ENCODE measurements around the gene PCAT7. TPM values are rescaled to one million over a fixed set of nuclear protein-coding genes. Genes with fewer than 3 reads are reported as not detected.

PCAT7 gene
- total RNA-seq, 4 donors from 2014 or later = not detected

DNA sequence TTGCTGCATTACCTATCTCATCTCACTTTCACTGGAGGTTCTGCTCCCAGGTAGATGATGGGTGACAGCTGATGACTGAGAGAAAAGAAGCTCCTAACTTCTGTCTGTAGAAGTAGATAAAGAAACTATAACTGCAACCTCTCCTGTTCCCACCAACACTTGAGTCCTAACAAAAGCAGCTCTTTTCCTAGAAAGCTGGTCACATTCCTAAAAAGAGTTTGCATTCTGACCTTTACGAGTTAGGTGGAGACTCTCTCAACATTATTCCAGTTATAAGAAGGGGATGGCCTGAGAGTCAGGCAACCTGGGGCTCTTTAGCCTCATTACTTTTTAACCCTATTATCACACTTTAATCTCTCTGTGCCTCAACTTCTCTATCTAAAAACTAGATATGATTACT lies 8.9 kb upstream of the PCAT7 start:
- no peak overlapping the region for H3K4me3 ChIP-seq
- no peak for DNase-seq (ENCODE audit: extremely low spot score)
- H3K27me3 ChIP-seq = no peaks in the 10 kb centered on the region
- H3K4me1 ChIP-seq = no peaks in the 10 kb centered on the region
- intact Hi-C loops (cut with DNase I) = no loop called here
- TF ChIP-seq POLR2A (IDR thresholded peaks at IDR 0.05; ENCODE audit: low read depth) = no peak
- TF ChIP-seq, protein P1, sequence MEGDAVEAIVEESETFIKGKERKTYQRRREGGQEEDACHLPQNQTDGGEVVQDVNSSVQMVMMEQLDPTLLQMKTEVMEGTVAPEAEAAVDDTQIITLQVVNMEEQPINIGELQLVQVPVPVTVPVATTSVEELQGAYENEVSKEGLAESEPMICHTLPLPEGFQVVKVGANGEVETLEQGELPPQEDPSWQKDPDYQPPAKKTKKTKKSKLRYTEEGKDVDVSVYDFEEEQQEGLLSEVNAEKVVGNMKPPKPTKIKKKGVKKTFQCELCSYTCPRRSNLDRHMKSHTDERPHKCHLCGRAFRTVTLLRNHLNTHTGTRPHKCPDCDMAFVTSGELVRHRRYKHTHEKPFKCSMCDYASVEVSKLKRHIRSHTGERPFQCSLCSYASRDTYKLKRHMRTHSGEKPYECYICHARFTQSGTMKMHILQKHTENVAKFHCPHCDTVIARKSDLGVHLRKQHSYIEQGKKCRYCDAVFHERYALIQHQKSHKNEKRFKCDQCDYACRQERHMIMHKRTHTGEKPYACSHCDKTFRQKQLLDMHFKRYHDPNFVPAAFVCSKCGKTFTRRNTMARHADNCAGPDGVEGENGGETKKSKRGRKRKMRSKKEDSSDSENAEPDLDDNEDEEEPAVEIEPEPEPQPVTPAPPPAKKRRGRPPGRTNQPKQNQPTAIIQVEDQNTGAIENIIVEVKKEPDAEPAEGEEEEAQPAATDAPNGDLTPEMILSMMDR (IDR thresholded peaks at IDR 0.05) = no peak
- TF ChIP-seq EP300 (IDR thresholded peaks at IDR 0.05) = no peak
- TF ChIP-seq POLR2AphosphoS5 (IDR thresholded peaks at IDR 0.05) = no peak
- H3K36me3 ChIP-seq = no peaks in the 10 kb centered on the region
- no peak overlapping the region for H3K27ac ChIP-seq (replicated peaks in 1 of 4)
- 59% methylated on average over 1 of the region's 1 CpG for WGBS
- H3K9me3 ChIP-seq = no peaks in the 10 kb centered on the region

DNA sequence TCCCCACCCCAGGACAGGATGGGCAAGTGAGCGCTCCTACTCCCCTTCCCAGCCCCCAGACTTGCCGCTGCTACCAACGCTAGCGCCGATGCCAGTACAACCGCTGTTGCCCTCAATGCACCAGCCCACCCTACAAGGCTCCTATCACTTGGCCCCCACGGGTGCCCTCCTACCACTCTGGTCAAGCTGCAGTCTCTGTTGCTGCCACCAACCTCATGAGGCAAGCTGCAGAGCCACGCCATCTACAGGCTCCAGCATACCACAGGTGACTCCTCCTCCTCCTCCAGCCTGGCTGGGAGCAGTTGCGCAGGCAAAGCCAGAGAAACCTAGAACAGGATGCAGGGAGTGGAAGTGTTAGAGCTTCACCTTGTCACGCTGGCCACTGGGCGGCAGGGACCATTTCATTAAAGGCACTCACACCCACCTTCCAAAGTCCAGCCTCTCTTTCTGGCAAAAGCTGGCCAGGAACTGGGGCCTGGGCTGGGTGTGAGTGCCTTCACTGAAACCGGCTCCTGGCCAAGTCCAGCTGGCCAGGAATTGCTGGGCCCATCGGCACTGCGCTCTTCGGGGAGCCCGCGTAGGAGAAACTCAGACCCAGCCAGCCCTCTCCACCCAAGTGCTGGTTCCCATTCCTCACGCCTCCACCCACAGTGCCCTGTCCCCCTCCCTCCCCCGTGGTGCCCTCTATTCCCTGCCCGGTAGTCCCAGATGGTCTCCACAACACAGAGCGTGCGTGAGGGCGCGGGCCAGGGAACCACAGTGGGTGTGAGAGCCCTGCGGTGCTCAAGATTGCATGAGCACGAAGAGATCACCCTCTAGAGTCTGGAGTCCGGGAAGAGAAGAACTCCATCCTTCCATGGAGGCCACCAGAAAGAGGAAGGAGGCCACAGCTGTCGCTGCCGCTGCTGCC lies 1.6 kb upstream of the PCAT7 start:
- TF ChIP-seq, protein P1 (IDR thresholded peaks at IDR 0.05) = no peak
- TF ChIP-seq POLR2A (IDR thresholded peaks at IDR 0.05; ENCODE audit: low read depth) = no peak
- no peak for TF ChIP-seq POLR2AphosphoS5 (IDR thresholded peaks at IDR 0.05)
- TF ChIP-seq EP300 (IDR thresholded peaks at IDR 0.05) = no peak
- no peak overlapping the region for H3K4me3 ChIP-seq
- no peak overlapping the region for H3K27ac ChIP-seq (replicated peaks in 1 of 4)
- DNase-seq (ENCODE audit: extremely low spot score) = no peak
- no peaks in the 10 kb centered on the region for H3K9me3 ChIP-seq
- intact Hi-C loops (cut with DNase I) = no loop called here
- no peaks in the 10 kb centered on the region for H3K4me1 ChIP-seq
- H3K36me3 ChIP-seq = no peaks in the 10 kb centered on the region
- 97% methylated on average over 12 of the region's 29 CpGs for WGBS
- peaks cover 0 to 9% (median 0%) of the 10 kb centered on the region in 4 donors for H3K27me3 ChIP-seq

DNA sequence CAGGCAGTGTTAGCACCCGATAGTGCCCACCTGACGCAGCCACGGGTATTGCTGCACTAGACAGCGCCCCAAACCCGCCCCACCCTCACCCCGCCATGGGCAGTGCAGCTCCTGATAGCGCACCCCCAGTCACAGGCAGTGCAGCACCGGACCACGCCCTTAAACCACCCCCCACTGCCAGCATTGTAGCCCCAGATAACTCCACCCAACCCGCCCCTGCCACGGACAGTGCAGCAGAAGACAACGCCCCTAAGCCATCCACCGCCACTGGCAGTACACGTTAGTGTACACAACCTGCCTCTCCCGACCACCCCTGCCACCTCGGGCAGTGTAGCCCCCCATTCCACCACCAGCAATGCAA lies 825 bp upstream of the PCAT7 start:
- WGBS = 89% methylated on average over 7 of the region's 16 CpGs
- TF ChIP-seq POLR2AphosphoS5 (IDR thresholded peaks at IDR 0.05) = no peak
- TF ChIP-seq, protein P1 (IDR thresholded peaks at IDR 0.05) = no peak
- TF ChIP-seq EP300 (IDR thresholded peaks at IDR 0.05) = no peak
- TF ChIP-seq POLR2A (IDR thresholded peaks at IDR 0.05; ENCODE audit: low read depth) = no peak
- no peaks in the 10 kb centered on the region for H3K9me3 ChIP-seq
- H3K4me3 ChIP-seq = no peak overlapping the region
- no peaks in the 10 kb centered on the region for H3K4me1 ChIP-seq
- H3K27ac ChIP-seq (replicated peaks in 1 of 4) = no peak overlapping the region
- no peaks in the 10 kb centered on the region for H3K36me3 ChIP-seq
- intact Hi-C loops (cut with DNase I) = no loop called here
- no peak for DNase-seq (ENCODE audit: extremely low spot score)
- H3K27me3 ChIP-seq = peaks cover 0 to 9% (median 0%) of the 10 kb centered on the region in 4 donors

DNA sequence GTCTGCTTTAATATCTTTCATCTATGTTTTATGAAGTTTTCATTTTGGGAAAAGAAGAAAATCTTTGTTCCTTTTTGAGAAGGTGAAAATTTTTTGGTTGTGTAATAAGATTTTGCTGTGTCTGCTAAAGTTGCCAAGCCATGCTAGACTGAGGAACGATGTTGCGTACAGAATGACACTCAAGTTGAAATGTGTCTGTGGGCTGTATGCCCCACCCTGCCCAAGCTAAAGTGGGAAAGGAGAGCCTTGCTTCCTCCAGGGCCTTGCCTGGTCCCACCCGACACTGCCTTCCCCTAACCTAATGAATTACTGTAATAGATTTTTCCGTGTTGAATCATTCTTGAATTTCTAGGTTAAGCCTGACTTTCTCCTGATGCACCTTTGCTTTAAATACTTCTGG lies 2.5 kb downstream of the PCAT7 start:
- TF ChIP-seq, protein P1 (IDR thresholded peaks at IDR 0.05) = no peak
- no peak for TF ChIP-seq POLR2AphosphoS5 (IDR thresholded peaks at IDR 0.05)
- no peak for TF ChIP-seq POLR2A (IDR thresholded peaks at IDR 0.05; ENCODE audit: low read depth)
- TF ChIP-seq EP300 (IDR thresholded peaks at IDR 0.05) = no peak
- WGBS = 80% methylated on average over 4 of the region's 4 CpGs
- intact Hi-C loops (cut with DNase I) = no loop called here

More for the DNA sequence above, 2.5 kb downstream of the PCAT7 start:
- Histone ChIP-seq H3K4me1 (no peaks in the 10 kb centered on the region), H3K4me3 (no peak overlapping the region), H3K27ac (replicated peaks in 1 of 4) (no peak overlapping the region), H3K27me3 (peaks cover 0 to 14% (median 0%) of the 10 kb centered on the region in 4 donors), H3K9me3 (no peaks in the 10 kb centered on the region), H3K36me3 (no peaks in the 10 kb centered on the region)
- DNase-seq (ENCODE audit: extremely low spot score) = no peak
